Stimulated activated naive CD8-positive, alpha-beta T cell treated with anti-CD3 and anti-CD28 coated beads, Interleukin-15, Interleukin-2, amounts not matched to agents 100 ng/mL and 50 ng/mL, for 24 hours (primary cell): Measurements from ENCODE around the gene FIGLA.
"Not testable (repeated sequence)": the region's sequence is repeated elsewhere in the genome, so short reads cannot be mapped to it uniquely, and the experiment has no call there.

ENCODE experiments used
- H3K27ac Mint-ChIP-seq: one replicate; pipeline ENCODE4 v1.8.0; 2021; ENCODE audit warnings: mild to moderate bottlenecking, mixed read lengths
- H3K27me3 Mint-ChIP-seq: one replicate; pipeline ENCODE4 v1.8.0; 2021; ENCODE audit warnings: mixed read lengths
- H3K36me3 Mint-ChIP-seq: one replicate; pipeline ENCODE4 v1.8.0; 2021; ENCODE audit warnings: low read depth, mixed read lengths
- H3K4me1 Mint-ChIP-seq: one replicate; pipeline ENCODE4 v1.8.0; 2021; ENCODE audit warnings: low read depth, mixed read lengths
- H3K4me3 Mint-ChIP-seq: one replicate; pipeline ENCODE4 v1.8.0; 2021; ENCODE audit warnings: mild to moderate bottlenecking, mixed read lengths
- H3K9me3 Mint-ChIP-seq: one replicate; pipeline ENCODE4 v1.8.0; 2021; ENCODE audit warnings: mixed read lengths

FIGLA gene

DNA sequence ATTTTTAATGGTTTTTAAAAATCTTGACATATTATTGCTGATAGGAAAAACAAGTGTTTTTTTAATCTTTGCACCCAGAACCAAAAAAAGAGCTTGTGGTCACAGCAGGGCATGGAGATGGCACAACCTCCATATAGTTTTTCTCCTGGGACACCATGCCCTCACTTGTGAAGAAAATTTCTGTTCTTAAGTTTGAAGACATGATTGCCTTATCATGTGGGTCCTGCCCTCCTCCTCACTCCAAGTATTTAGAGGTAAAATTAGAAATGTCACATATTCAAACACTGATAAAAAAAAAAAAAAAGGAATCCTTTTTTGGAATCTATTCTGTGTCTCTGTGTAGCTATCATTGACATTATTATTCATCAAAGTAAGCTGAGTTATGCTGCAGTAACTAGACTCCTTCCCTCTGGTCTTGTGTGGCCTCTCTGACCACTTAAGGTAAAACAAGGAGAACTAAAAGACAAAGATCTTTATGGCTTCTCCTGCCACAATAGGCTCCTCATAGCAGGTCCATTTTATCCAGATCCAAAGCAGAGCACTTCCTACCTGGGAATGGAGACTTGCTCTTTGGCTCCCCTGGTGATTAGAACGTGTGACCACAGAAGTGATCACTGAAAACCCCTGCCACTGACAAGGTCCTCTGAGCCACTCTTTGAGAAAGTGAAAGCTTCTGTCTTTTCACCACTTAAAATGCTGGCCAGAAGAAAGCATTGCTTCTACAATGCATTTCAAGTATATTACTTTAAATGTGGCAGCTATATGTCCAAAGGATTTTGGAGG is 42.2 kb downstream of the FIGLA start:
- H3K4me1 Mint-ChIP-seq = peaks cover 4% of the 10 kb centered on the region
- H3K27ac Mint-ChIP-seq = no peak overlapping the region
- H3K9me3 Mint-ChIP-seq = peaks cover 5% of the 10 kb centered on the region
- no peak overlapping the region for H3K4me3 Mint-ChIP-seq
- H3K27me3 Mint-ChIP-seq = peaks cover 5% of the 10 kb centered on the region
- H3K36me3 Mint-ChIP-seq = no peaks in the 10 kb centered on the region

DNA sequence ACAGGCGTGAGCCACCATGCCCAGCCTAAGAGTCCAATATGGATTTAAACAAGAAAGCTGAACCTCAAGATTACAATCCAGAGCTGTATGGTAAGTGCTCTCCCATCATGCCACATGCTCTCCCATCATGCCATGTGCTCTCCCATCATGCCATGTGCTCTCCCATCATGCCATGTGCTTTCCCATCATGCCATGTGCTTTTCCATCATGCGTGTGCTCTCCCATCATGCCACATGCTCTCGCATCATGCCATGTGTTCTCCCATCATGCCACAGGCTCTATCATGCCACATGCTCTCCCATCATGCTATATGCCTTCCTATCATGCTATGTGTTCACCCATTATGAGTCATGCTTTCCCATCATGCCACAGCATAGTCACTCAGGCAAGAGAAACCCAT is 43.2 kb downstream of the FIGLA start:
- no peak overlapping the region for H3K4me3 Mint-ChIP-seq
- H3K27me3 Mint-ChIP-seq = peaks cover 5% of the 10 kb centered on the region
- H3K9me3 Mint-ChIP-seq = peaks cover 5% of the 10 kb centered on the region
- no peaks in the 10 kb centered on the region for H3K36me3 Mint-ChIP-seq
- peaks cover 4% of the 10 kb centered on the region for H3K4me1 Mint-ChIP-seq
- no peak overlapping the region for H3K27ac Mint-ChIP-seq

DNA sequence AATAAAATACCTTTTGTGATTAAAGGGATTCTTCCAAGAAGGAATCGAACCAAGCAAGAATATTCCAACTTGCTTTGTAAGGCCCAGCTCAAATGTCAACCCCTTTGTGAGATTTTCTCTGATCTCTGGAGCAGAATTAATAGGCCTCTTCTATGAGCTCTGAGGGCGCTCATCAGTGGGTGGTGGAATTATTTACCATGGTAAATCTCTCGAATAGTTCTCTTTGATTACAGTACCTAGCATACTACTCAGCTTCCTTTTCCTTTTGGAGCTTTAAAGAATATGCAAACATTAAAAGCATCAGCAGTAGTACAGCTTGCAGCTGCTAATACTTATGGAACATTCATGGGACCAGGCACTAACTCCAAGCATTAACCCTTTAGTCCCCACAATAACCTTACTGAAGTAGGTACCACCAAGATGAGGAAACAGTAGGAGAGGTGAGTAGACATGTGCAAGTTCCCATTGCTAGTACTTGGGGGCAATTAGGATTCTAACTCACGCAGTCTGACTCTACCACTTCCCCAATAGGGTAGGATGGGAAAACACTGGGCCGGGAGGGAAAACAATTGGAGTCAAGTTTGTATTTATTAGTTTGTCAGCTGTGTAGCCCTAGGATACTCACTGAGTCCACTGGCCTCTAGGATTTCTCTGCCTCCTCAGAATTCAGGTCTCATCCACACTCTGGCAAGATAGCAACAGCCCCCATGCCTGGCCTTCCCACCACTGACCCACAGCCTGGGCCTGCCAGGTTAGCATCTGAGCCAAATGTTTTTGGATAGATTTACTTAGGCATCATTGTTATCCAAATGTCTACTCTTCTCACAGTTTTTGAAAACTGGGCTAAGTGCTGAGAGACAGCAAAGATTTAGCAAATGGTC is 44.1 kb downstream of the FIGLA start:
- Mint-ChIP-seq H3K36me3 (no peaks in the 10 kb centered on the region), H3K4me1 (peaks cover 4% of the 10 kb centered on the region), H3K4me3 (no peak overlapping the region), H3K27me3 (peaks cover 5% of the 10 kb centered on the region), H3K27ac (no peak overlapping the region), H3K9me3 (peaks cover 5% of the 10 kb centered on the region)

DNA sequence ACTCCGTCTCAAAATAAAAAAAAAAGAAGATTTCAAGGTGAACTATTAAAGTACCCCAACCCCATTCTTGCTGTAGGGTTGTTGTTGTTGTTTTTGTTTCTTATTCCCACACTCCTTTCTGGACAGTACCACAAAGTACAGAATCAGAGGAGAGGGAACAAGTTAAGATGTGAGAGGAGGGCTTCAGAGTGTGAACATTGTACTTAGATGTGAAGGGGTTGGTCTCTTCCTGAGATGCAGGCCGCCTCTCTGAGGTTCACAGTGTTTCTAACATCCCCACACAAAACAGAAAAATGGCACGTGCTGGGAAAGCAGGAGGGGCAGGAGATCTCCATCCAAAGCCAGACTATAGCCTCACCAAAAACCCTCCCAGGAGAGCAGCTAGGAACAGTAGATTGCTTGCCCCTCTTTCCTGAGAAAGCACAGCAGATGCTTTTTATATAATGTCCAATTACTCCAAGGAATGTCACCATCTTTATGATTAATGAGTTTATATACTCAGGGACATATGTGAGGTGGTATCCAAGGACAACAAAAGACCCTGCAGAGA is 45.1 kb downstream of the FIGLA start:
- Mint-ChIP-seq H3K4me1 (peaks cover 4% of the 10 kb centered on the region), H3K27ac (no peak overlapping the region), H3K4me3 (no peak overlapping the region), H3K9me3 (peaks cover 5% of the 10 kb centered on the region), H3K27me3 (peaks cover 5% of the 10 kb centered on the region), H3K36me3 (no peaks in the 10 kb centered on the region)

DNA sequence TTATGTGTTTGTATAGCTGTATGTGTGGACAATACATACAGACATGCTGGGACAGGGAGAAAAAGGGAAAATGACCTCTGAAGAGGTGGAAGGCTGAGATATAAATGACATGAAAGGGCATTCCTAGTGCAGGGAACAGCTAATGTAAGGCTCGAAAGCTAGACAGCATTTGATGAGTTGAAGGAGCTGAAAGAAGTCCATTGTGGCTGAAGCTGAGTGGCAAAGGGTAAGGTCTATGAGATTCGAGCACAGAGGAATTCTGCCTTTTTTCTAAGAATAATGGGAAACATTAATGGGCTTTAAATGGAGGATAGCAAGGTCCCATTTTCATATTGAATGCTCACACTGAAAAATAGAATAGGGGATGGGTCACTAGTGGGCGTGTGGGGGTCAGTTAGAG is 46.0 kb downstream of the FIGLA start:
- Mint-ChIP-seq H3K4me1 (peaks cover 4% of the 10 kb centered on the region), H3K36me3 (peaks cover 3% of the 10 kb centered on the region), H3K9me3 (peaks cover 8% of the 10 kb centered on the region), H3K4me3 (no peak overlapping the region), H3K27ac (no peak overlapping the region), H3K27me3 (no peaks in the 10 kb centered on the region)

DNA sequence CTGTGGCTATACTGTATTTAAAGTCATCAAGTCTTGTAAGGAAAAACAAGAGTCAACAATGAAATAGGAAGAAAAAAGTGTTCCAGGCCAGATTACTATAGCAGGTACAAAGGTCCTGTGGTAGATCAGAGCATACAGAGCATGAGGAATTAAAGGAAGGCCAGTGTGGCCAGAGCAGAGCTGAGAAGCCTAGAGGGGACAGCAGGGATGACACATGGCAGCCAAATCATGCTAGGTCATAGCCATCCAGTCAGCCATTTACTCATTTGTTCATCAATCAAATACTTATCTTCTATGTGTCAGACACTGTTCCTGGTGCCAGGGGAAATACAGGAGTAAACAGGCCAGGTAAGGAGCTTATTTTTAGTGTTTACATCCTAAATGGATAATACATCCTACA is 46.8 kb downstream of the FIGLA start:
- Mint-ChIP-seq H3K4me1 (peaks cover 4% of the 10 kb centered on the region), H3K4me3 (no peak overlapping the region), H3K27me3 (no peaks in the 10 kb centered on the region)

DNA sequence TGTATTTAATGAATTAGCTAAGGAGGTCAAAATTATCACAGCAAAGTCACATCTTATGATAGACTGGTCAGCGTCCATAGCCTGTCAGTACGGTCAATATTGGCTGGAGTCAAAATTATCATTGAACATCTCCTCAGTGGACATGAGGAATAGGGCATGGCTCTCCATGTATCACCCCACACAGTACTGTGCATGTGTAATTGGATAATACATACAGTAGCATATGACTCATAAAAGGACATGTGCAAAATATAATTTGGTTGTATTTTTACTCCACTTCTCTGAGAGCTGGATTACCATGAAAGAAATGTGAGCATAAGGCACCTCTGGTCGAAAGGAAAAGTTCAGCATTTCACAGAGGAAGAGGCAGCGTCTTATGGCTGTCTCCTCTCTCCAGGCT is 47.4 kb downstream of the FIGLA start:
- peaks cover 4% of the 10 kb centered on the region for H3K4me1 Mint-ChIP-seq
- no peaks in the 10 kb centered on the region for H3K27me3 Mint-ChIP-seq
- H3K36me3 Mint-ChIP-seq = peaks cover 3% of the 10 kb centered on the region
- H3K4me3 Mint-ChIP-seq = no peak overlapping the region
- no peak overlapping the region for H3K27ac Mint-ChIP-seq
- peaks cover 11% of the 10 kb centered on the region for H3K9me3 Mint-ChIP-seq

More for the DNA sequence above, 46.8 kb downstream of the FIGLA start:
- H3K27ac Mint-ChIP-seq = no peak overlapping the region
- peaks cover 3% of the 10 kb centered on the region for H3K36me3 Mint-ChIP-seq
- peaks cover 11% of the 10 kb centered on the region for H3K9me3 Mint-ChIP-seq

DNA sequence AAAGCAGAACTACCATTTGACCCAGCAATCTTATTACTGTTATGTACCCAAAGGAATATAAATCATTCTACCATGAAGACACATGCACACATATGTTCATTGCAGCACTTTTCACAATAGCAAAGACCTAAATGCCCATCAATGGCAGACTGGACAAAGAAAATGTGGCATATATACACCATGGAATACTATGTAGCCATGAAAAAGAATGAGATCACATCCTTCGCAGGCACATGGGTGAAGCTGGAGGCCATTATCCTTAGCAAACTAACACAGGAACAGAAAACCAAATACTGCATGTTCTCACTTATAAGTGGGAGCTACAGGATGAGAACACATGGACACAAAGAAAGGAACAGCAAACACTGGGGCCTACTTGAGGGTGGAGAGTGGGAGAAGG is 51.0 kb downstream of the FIGLA start:
- H3K27me3 Mint-ChIP-seq, H3K4me1 Mint-ChIP-seq, H3K9me3 Mint-ChIP-seq, H3K27ac Mint-ChIP-seq, H3K4me3 Mint-ChIP-seq, H3K36me3 Mint-ChIP-seq: not testable (repeated sequence)

DNA sequence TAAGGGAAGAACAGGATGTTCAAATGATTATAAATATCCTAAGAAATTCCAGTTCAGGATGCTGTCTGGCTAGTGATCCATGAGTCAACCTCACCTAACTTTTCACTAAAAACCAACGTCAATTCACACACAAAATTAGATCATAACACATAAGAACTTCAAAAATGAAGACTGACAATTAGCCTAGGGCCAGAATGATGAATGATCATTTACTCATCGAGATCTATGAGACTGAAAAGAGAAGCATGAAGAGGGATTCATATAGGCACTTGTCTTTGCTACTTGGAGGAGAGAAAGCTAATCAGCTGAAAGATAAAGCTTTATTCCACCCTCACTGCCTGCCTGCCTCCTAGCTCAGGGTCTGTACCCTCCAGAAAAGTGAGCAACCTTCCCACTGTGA is 52.3 kb downstream of the FIGLA start:
- Mint-ChIP-seq H3K9me3 (peaks cover 6% of the 10 kb centered on the region), H3K4me3 (no peak overlapping the region), H3K36me3 (peaks cover 3% of the 10 kb centered on the region), H3K27me3 (peaks cover 4% of the 10 kb centered on the region), H3K4me1 (peaks cover 6% of the 10 kb centered on the region), H3K27ac (no peak overlapping the region)

DNA sequence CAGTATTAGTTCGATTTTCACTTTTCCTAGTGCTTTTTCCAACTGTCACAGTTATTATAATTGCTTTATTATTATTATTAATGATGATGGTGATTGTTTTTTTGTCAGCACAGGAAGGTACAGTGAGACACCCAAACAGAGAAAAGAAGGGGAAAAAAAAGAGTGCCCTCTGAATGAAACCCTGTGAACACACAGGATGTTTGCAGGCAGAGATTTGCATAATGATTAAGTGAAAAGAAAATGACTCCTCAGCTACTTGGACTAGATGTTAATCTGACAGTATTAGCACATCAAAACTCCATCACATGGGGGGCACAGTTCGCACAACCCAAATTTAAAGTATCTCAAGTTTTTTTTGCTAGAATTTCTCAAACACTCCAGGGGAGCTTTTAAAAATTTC is 55.4 kb downstream of the FIGLA start:
- no peak overlapping the region for H3K27ac Mint-ChIP-seq
- peaks cover 4% of the 10 kb centered on the region for H3K27me3 Mint-ChIP-seq
- H3K4me1 Mint-ChIP-seq = peaks cover 6% of the 10 kb centered on the region
- H3K36me3 Mint-ChIP-seq = peaks cover 3% of the 10 kb centered on the region
- peaks cover 6% of the 10 kb centered on the region for H3K9me3 Mint-ChIP-seq
- no peak overlapping the region for H3K4me3 Mint-ChIP-seq

DNA sequence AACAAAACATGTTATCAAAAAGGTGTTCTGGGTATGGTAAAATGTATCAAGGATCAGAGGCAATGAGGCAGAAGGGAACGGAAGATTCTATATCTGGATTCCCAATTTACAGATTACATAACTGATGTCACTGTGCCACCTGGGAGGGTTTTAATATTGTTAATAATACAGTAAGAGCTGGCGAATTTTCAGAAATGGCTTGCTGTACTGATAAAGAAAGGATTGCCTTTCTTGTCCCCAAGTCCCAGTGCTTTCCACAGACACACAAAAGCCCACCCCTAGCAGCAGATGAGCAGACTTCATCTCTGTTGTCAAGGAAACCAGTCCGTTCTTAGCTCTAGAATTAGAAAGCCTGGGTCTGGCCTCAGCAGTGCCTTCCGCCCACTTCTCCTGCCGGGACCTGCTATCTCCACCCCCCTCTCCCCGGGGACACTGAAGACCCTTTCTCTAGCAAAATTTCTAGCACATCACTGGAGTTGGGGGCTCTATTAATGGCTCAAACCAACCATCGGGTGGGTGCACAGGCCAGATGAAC is 56.7 kb downstream of the FIGLA start:
- Mint-ChIP-seq H3K27me3 (peaks cover 4% of the 10 kb centered on the region), H3K27ac (no peak overlapping the region), H3K4me1 (peaks cover 6% of the 10 kb centered on the region), H3K9me3 (no peaks in the 10 kb centered on the region), H3K4me3 (no peak overlapping the region), H3K36me3 (no peaks in the 10 kb centered on the region)

DNA sequence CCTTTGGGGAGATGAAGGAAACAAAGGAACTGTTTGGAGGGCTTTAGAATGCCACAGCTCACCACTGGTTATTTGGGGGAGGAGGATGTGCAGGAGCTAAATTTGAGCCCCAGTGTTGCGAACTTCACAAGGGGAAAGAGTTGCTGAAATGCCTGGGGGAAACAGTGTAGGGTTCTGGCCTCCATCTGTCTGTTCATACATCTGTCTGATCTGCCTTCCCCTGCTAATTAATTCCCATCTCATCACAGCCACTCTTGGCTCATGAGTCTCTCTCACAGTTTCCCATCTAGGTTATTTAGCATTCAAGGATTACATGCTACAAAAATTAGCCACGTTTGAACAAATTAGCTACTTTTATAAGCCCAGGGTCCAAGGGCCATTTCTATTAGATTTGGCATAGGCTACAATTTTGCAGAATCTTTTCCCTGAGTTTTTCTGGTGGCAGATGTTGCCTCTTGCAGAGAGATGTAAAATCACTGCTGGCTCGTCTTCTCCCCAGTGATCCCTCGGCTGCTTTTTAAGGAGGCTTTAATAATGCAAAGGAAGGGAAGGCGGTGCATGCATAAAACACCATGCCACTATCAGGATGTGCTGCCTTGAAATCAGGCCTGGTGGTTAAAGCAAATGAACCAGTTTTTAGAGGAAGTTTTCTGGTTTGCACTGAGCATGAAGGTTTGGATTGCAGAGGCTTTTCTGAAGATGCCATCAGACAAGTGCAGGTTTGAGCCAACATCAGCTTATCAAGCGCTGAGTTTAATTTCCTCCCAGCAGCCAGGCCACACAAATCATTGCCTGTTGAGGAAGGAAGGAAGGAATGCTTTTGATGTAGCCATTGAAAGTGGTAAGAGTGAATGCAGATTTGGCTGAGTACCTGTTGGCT is 57.4 kb downstream of the FIGLA start:
- Mint-ChIP-seq H3K36me3 (no peaks in the 10 kb centered on the region), H3K9me3 (no peaks in the 10 kb centered on the region), H3K27ac (no peak overlapping the region), H3K4me3 (no peak overlapping the region), H3K4me1 (peaks cover 6% of the 10 kb centered on the region), H3K27me3 (peaks cover 4% of the 10 kb centered on the region)

DNA sequence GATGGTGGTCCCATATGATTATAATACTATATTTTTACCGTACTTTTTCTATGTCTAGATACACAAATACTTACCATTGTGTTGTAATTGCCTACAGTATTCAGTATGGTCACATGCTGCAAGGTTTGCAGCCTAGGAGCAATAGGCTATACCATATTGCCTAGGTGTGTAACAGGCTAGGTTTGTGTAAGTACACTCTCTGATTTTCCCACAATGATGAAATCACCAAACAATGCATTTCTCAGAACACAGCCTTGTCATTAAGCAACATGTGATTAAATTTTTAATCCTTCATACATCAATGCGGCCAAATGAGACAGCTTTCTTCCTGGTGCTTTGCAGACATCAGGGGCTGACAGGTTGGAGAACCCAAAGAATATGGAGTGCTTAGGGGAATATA is 59.7 kb downstream of the FIGLA start:
- H3K4me3 Mint-ChIP-seq = no peak overlapping the region
- peaks cover 6% of the 10 kb centered on the region for H3K4me1 Mint-ChIP-seq
- no peaks in the 10 kb centered on the region for H3K9me3 Mint-ChIP-seq
- H3K27ac Mint-ChIP-seq = no peak overlapping the region
- peaks cover 4% of the 10 kb centered on the region for H3K27me3 Mint-ChIP-seq
- no peaks in the 10 kb centered on the region for H3K36me3 Mint-ChIP-seq

DNA sequence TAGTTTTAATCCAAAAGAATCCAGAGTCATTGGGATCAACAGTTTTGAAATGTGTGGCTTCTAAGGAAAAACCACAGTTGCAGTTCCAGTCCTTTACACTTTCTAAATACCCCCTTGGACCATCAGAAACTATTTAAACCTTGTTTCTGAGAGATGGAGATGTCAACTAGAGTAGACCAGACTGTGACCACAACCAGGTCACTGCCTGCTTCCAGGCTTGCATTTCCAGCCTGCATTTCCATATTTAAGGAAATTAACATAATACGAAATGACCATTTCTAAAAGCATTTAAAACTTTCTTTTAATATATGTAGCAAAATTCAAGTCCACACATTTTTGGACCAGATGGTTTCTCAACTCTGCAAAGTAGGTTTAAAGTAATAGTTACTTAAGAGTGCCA is 60.8 kb downstream of the FIGLA start:
- no peak overlapping the region for H3K4me3 Mint-ChIP-seq
- no peaks in the 10 kb centered on the region for H3K36me3 Mint-ChIP-seq
- no peaks in the 10 kb centered on the region for H3K4me1 Mint-ChIP-seq
- H3K27ac Mint-ChIP-seq = no peak overlapping the region
- H3K27me3 Mint-ChIP-seq = no peaks in the 10 kb centered on the region
- H3K9me3 Mint-ChIP-seq = no peaks in the 10 kb centered on the region
